A549 (cell line): Measurements from ENCODE around the gene NSG2.

Experiments used
- CBX2 ChIP-seq: fragments of 200-600 bp; sonication (generic); IDR thresholded peaks from 2 replicates; pipeline ENCODE4 v1.6.1; 2016; ENCODE audit warnings: low read depth, mild to moderate bottlenecking, borderline replicate concordance
- CHD2 ChIP-seq: fragments of 150-350 bp; IDR thresholded peaks from 2 replicates; pipeline ENCODE4 v1.6.1; 2014; ENCODE audit warnings: low read length; ENCODE audit not compliant: partially characterized antibody
- CTCF ChIP-seq: fragments of >200 bp; sonication (Bioruptor Twin); formaldehyde crosslinking; IDR thresholded peaks from 3 replicates; pipeline ENCODE4 v1.5.1; 2016
- ELK1 ChIP-seq: fragments of 150-350 bp; IDR thresholded peaks from 2 replicates; pipeline ENCODE4 v1.6.1; 2014; ENCODE audit warnings: low read depth, mild to moderate bottlenecking, low read length
- EP300 ChIP-seq, 2 experiments: fragments of >200 bp; sonication (Bioruptor Twin); formaldehyde crosslinking; IDR thresholded peaks; 2 replicates in 1 of 2; 3 replicates in 1 of 2; pipeline ENCODE4 v1.6.1; 2016 to 2017
- HOXA7 ChIP-seq: fragments of 250-450 bp; sonication (Bioruptor Pico); IDR thresholded peaks from 2 replicates; pipeline ENCODE4 v1.5.0; 2020; ENCODE audit warnings: mild to moderate bottlenecking, moderate library complexity
- MYC ChIP-seq: IDR thresholded peaks from 2 replicates; pipeline ENCODE4 v1.6.1; 2012; ENCODE audit warnings: mild to moderate bottlenecking, inconsistent platforms, low read length, improper control_type of control experiment, borderline replicate concordance
- POLR2A ChIP-seq: IDR thresholded peaks from 2 replicates; pipeline ENCODE4 v1.6.1; 2012; ENCODE audit warnings: mild to moderate bottlenecking, low read length
- RFX5 ChIP-seq: fragments of 450-650 bp; IDR thresholded peaks from 2 replicates; pipeline ENCODE4 v1.7.1; 2014; ENCODE audit warnings: antibody characterized with exemption, mild to moderate bottlenecking, moderate library complexity
- ZNF302 ChIP-seq: fragments of 250-450 bp; sonication (Bioruptor Pico); IDR thresholded peaks from 2 replicates; pipeline ENCODE4 v1.9.0; 2021; ENCODE audit warnings: inconsistent platforms, mild to moderate bottlenecking, moderate library complexity

- TF ChIP-seq CTCF (no peak), CHD2 (no peak), MYC (no peak), ELK1 (no peak), ZNF302 (CRISPR knock-in tag) (no peak), HOXA7 (no peak), CBX2 (no peak), EP300 (IDR thresholded peaks at IDR 0.05) (no peak), RFX5 (no peak), POLR2A (no peak)
These were observed 45.4 kb upstream of the NSG2 start for GRCh38 chr5:174000076-174000475.
